HEK293T (cell line): Measurements from ENCODE around the gene VENTX.
"Not testable (repeated sequence)": the region's sequence is repeated elsewhere in the genome, so short reads cannot be mapped to it uniquely, and the experiment has no call there.

Experiments
- CTCF ChIA-PET: fragments of 350-600 bp; formaldehyde crosslinking; extraction: SDS; loops from one replicate; lab custom pipeline; 2021; ENCODE audit warnings: antibody characterized with exemption, inconsistent platforms; lab: Yijun Ruan, JAX
- POLR2A ChIA-PET: fragments of 350-600 bp; formaldehyde crosslinking; extraction: SDS; loops from one replicate; lab custom pipeline; 2020; ENCODE audit warnings: antibody characterized with exemption, inconsistent platforms; lab: Yijun Ruan, JAX
- DNase-seq: peaks from one replicate; pipeline ENCODE4 v3.0.0; 2012; ENCODE audit warnings: mixed read lengths; ENCODE audit errors: extremely low spot score
- ARNT ChIP-seq: fragments of 450-650 bp; IDR thresholded peaks from 2 replicates; pipeline ENCODE4 v1.6.1; 2017; ENCODE audit warnings: mild to moderate bottlenecking
- BHLHE40 ChIP-seq: fragments of 450-650 bp; IDR thresholded peaks from 2 replicates; pipeline ENCODE4 v1.6.1; 2016; ENCODE audit warnings: mild to moderate bottlenecking, moderate library complexity, borderline replicate concordance
- CTBP1 ChIP-seq: fragments of 450-650 bp; IDR thresholded peaks from 2 replicates; pipeline ENCODE4 v1.6.1; 2016; ENCODE audit warnings: borderline replicate concordance
- ELF4 ChIP-seq: fragments of 450-650 bp; IDR thresholded peaks from 2 replicates; pipeline ENCODE4 v1.6.1; 2017; ENCODE audit warnings: antibody characterized with exemption
- FOXA1 ChIP-seq: fragments of 450-650 bp; IDR thresholded peaks from 2 replicates; pipeline ENCODE4 v1.6.1; 2016; ENCODE audit warnings: mild to moderate bottlenecking
- FOXK2 ChIP-seq: fragments of 450-650 bp; IDR thresholded peaks from 2 replicates; pipeline ENCODE4 v1.6.1; 2016; ENCODE audit warnings: mild to moderate bottlenecking
- FOXM1 ChIP-seq: fragments of 450-650 bp; IDR thresholded peaks from 2 replicates; pipeline ENCODE4 v1.6.1; 2017; ENCODE audit warnings: mild to moderate bottlenecking, borderline replicate concordance
- HDGF ChIP-seq: fragments of 450-650 bp; IDR thresholded peaks from 2 replicates; pipeline ENCODE4 v1.6.1; 2017; ENCODE audit warnings: antibody characterized with exemption, borderline replicate concordance
- L3MBTL2 ChIP-seq: fragments of 450-650 bp; conservative IDR thresholded peaks from 2 replicates; pipeline ENCODE4 v1.6.1; 2016; ENCODE audit warnings: mild to moderate bottlenecking
- LEF1 ChIP-seq: fragments of 450-650 bp; IDR thresholded peaks from 2 replicates; pipeline ENCODE4 v1.6.1; 2017; ENCODE audit warnings: mild to moderate bottlenecking, borderline replicate concordance
- NFRKB ChIP-seq: fragments of 450-650 bp; IDR thresholded peaks from 2 replicates; pipeline ENCODE4 v1.6.1; 2016; ENCODE audit warnings: mild to moderate bottlenecking, moderate library complexity
- SP1 ChIP-seq: fragments of 450-650 bp; IDR thresholded peaks from 2 replicates; pipeline ENCODE4 v1.6.1; 2017
- SUZ12 ChIP-seq: fragments of 450-650 bp; IDR thresholded peaks from 2 replicates; pipeline ENCODE4 v1.6.1; 2016; ENCODE audit warnings: mild to moderate bottlenecking
- TARDBP ChIP-seq: fragments of 450-650 bp; IDR thresholded peaks from 2 replicates; pipeline ENCODE4 v1.6.1; 2016
- ZNF384 ChIP-seq: fragments of 450-650 bp; IDR thresholded peaks from 2 replicates; pipeline ENCODE4 v1.6.1; 2016
- TF ChIP-seq, protein P1 (sequence below): fragments of 450-650 bp; IDR thresholded peaks from 2 replicates; pipeline ENCODE4 v1.6.1; 2016

Gene VENTX

DNA sequence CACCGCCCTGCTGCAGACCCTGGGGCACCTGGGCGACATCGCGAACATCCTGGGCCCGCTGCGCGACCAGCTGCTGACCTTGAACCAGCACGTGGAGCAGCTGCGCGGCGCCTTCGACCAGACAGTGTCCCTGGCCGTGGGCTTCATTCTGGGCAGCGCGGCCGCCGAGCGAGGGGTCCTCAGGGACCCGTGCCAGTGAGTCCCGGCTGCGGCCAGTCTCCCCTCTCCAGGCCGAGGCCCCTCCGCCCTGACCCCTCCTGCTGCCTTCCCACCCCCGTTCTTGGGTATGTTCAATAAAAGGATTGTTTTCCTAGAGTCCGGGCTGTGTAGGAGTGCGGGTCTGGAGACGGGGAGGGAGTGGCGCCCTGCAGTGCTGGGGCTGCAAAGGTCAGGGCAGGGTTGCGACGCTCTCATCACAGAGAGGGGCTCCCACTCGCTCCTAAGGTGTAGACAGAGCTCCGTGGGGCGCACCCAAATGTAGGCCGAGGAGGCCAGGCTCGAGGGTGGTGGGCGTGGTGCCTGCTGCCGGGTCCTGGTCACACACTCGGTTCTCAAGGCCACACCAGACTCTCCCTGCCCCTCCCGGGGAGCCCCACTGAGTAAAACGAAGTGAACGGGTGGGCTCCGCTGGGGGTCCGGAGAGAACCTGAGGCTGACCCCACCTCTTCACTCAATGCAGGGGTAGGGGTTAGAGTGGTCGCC, 6.3 kb upstream of the VENTX start:
- no peak for TF ChIP-seq TARDBP
- TF ChIP-seq ARNT = no peak
- TF ChIP-seq L3MBTL2 = no peak
- TF ChIP-seq ELF4 = no peak
- TF ChIP-seq FOXM1 = no peak
- TF ChIP-seq CTBP1 = no peak
- TF ChIP-seq SP1 = no peak
- no peak for TF ChIP-seq BHLHE40
- TF ChIP-seq LEF1 = no peak
- no peak for TF ChIP-seq FOXK2
- no peak for TF ChIP-seq NFRKB
- no peak for TF ChIP-seq ZNF384
- no peak for TF ChIP-seq HDGF
- TF ChIP-seq, protein P1, sequence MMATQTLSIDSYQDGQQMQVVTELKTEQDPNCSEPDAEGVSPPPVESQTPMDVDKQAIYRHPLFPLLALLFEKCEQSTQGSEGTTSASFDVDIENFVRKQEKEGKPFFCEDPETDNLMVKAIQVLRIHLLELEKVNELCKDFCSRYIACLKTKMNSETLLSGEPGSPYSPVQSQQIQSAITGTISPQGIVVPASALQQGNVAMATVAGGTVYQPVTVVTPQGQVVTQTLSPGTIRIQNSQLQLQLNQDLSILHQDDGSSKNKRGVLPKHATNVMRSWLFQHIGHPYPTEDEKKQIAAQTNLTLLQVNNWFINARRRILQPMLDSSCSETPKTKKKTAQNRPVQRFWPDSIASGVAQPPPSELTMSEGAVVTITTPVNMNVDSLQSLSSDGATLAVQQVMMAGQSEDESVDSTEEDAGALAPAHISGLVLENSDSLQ = no peak
- no peak for TF ChIP-seq FOXA1
- no peak for TF ChIP-seq SUZ12
- DNase-seq = no peak
- ChIA-PET CTCF (no interaction called here), POLR2A (no interaction called here)

DNA sequence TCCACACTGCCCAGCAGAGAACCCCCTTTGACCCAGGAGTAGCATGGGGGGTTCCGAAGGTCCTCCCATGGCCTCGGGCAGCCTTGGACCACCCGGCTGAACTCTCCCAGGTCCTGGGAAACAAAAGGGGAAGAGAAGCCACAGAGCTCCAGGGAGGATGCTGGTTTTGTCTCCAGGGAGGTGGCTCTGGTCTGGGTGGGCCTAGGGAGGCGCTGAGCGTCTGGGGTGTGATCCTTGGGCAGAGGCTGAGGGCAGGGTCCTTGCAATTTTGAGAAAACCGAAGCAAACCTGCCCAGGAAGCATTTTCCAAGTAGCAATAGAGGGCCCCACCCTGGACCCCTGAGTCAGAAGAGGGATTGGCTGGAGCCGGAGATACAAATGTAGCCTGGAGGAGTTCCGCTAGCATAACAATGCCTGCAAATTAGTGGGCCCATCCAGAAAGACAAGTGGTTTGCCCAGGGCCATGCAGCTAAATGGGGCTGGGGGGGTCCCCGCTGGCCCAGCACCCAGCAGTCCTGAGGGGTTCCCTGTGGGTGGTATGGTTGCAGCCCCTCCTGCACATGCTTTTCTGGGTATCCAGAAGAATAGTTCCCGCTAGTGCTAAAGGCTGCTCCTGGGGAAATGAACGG, 5.6 kb upstream of the VENTX start:
- TF ChIP-seq LEF1 = no peak
- no peak for TF ChIP-seq SUZ12
- no peak for TF ChIP-seq SP1
- TF ChIP-seq ZNF384 = no peak
- no peak for TF ChIP-seq BHLHE40
- TF ChIP-seq, protein P1 = no peak
- no peak for TF ChIP-seq L3MBTL2
- TF ChIP-seq ARNT = no peak
- TF ChIP-seq ELF4 = no peak
- CTCF ChIA-PET = no interaction called here
- no peak for DNase-seq
- POLR2A ChIA-PET = no interaction called here

DNA sequence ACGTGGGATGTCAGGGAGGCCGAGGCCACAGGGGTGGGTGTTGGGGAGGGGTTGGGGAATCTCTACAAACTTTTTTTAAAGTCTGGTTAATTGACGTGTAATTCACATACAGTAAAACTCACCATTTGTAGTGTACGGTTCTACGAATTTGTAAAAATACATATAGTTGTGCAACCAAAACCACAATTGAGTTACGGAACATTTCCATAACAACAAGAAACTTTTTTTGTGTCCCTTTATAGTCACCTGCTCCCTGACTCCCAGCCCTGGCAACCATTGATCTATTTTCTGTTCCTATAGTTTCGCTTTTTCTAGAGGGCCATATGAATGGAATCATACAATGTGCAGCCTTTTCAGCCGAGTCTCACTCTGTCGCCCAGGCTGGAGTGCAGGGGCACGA, 2.9 kb upstream of the VENTX start:
- DNase-seq, POLR2A ChIA-PET, CTCF ChIA-PET: not testable (repeated sequence)

- CTCF ChIA-PET = no interaction called here
Observed at GRCh38 chr10:133235265-133235855, 2.3 kb upstream of the VENTX start.

DNA sequence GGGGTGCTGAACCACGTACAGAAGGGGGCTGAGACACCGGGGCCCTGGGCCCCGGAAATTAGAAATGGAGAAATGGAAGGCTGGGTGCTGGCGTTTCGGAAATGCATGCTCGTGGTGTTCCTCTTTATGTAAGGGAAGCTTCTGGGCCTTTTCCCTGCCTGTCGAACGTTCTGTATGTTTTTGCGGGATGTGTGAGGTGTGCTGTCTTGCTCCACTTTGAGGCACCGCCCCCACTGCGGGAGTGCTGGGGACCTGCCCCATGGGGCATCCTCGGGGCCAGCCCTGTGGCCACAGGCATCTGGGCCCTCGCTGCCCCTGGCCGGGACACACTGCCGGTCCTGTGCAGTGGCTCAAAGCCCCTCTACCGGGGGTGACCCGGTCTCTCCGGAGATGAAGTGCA, 1.7 kb upstream of the VENTX start:
- CTCF ChIA-PET = no interaction called here
- no peak for DNase-seq
- POLR2A ChIA-PET = no interaction called here
- no peak for TF ChIP-seq SP1
- no peak for TF ChIP-seq L3MBTL2
- no peak for TF ChIP-seq FOXM1
- TF ChIP-seq ARNT = no peak
- TF ChIP-seq NFRKB = no peak
- no peak for TF ChIP-seq LEF1

More at GRCh38 chr10:133235265-133235855, 2.3 kb upstream of the VENTX start:
- POLR2A ChIA-PET = no interaction called here
- no peak for TF ChIP-seq FOXK2
- no peak for TF ChIP-seq LEF1
- TF ChIP-seq CTBP1 = no peak
- no peak for TF ChIP-seq NFRKB
- no peak for TF ChIP-seq TARDBP
- no peak for TF ChIP-seq BHLHE40
- no peak for DNase-seq

DNA sequence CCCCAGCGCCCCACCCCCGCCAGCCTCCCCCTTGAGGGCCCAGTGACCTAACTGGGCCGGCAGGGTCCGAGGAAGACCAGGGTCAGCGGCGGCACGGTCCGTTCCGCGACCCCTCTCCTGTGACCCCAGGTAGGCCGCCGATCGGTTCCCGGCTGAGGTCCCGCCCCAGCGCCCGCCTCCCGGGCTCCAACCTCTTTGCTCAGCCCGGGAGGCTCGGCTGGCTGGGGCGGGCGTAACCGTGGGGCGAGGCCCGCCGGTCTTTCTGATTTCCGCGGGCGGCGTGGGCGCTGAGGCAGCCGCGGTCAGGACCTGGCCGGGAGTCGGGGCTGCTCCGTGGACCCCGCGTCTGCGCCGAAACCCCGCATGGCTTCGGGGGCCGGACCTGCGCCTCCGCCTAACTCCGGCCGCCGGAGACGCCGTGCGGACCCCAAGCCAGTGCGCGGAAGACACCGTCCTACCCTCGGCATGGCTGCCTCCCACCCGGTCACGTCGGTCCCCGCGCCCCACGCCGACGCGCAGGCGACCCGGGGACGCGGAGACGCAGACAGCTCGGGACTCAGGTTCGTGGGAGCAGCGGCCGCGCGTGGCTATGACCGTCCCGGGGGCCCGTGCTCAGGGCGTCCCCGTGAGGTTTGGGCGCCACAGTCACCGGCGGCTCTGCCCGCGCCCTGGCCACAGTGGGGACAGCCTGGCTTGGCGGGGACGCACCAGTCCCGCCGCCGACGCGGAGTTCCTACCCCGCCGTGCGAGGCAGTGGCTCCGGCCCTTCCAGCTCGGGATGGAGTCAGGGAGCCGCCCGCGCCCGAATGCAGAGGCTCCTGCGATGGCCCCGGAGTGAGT, 1.0 kb upstream of the VENTX start:
- DNase-seq = no peak
- TF ChIP-seq SUZ12 = no peak
- no peak for TF ChIP-seq HDGF
- TF ChIP-seq FOXK2 = no peak
- TF ChIP-seq, protein P1 = no peak
- no peak for TF ChIP-seq FOXA1
- TF ChIP-seq NFRKB = no peak
- no peak for TF ChIP-seq ZNF384
- no peak for TF ChIP-seq FOXM1
- TF ChIP-seq BHLHE40 = no peak
- no peak for TF ChIP-seq ELF4
- ChIA-PET POLR2A (no interaction called here), CTCF (no interaction called here)
